ENCODE measurements around the gene S100A7A.
A peak's percentile ranks its signal among the peaks of the same experiment; 100 is the strongest.

Gene S100A7A

GRCh38 chr1:153465811-153466636 is 49.7 kb downstream of the S100A7A start:
- Histone ChIP-seq H3K4me3 (ENCODE audit: low read depth, low read length) (no peak overlapping the region), H3K36me3 (no peaks in the 10 kb centered on the region), H3K27me3 (ENCODE audit: insufficient read depth, low read depth, severe bottlenecking) (peaks cover 41% of the 10 kb centered on the region), H3K9me3 (ENCODE audit: severe bottlenecking) (peaks cover 32% of the 10 kb centered on the region), H3K27ac (no peak overlapping the region)
- peak; percentile 88 for DNase-seq
- peak; percentile 99 for TF ChIP-seq CTCF (IDR thresholded peaks at IDR 0.05; ENCODE audit: low read depth, low read length)

- peaks cover 35% of the 10 kb centered on the region for H3K27me3 ChIP-seq (ENCODE audit: insufficient read depth, low read depth, severe bottlenecking)
- no peak overlapping the region for H3K4me3 ChIP-seq (ENCODE audit: low read depth, low read length)
- H3K9me3 ChIP-seq (ENCODE audit: severe bottlenecking): peaks cover 41% of the 10 kb centered on the region
- TF ChIP-seq CTCF (IDR thresholded peaks at IDR 0.05; ENCODE audit: low read depth, low read length): no peak
- DNase-seq: no peak
- no peak overlapping the region for H3K27ac ChIP-seq
- H3K36me3 ChIP-seq: no peaks in the 10 kb centered on the region
These were observed 50.6 kb downstream of the S100A7A start for GRCh38 chr1:153466908-153467307.

- H3K4me3 ChIP-seq (ENCODE audit: low read depth, low read length): no peak overlapping the region
These were observed 54.4 kb downstream of the S100A7A start for GRCh38 chr1:153470707-153471106.

More at GRCh38 chr1:153470707-153471106, 54.4 kb downstream of the S100A7A start:
- TF ChIP-seq CTCF (IDR thresholded peaks at IDR 0.05; ENCODE audit: low read depth, low read length): no peak
- no peak overlapping the region for H3K27ac ChIP-seq
- no peak for DNase-seq
- peaks cover 55% of the 10 kb centered on the region for H3K9me3 ChIP-seq (ENCODE audit: severe bottlenecking)
- no peaks in the 10 kb centered on the region for H3K36me3 ChIP-seq
- peaks cover 14% of the 10 kb centered on the region for H3K27me3 ChIP-seq (ENCODE audit: insufficient read depth, low read depth, severe bottlenecking)

Data from WERI-Rb-1 (cell line).